GM20000 (cell line): Measurements from ENCODE around the gene OR6J1.
"Not testable (repeated sequence)": the region's sequence is repeated elsewhere in the genome, so short reads cannot be mapped to it uniquely, and the experiment has no call there.

Experiments used
- DNase-seq: peaks from one replicate; pipeline ENCODE4 v3.0.0; 2012; ENCODE audit warnings: low spot score
- TF ChIP-seq, protein P1 (sequence below): IDR thresholded peaks from 2 replicates; pipeline ENCODE4 v1.5.1; 2012; ENCODE audit warnings: mild to moderate bottlenecking, control low read depth; ENCODE audit errors: extremely low read depth, missing control alignments

OR6J1 gene

DNA sequence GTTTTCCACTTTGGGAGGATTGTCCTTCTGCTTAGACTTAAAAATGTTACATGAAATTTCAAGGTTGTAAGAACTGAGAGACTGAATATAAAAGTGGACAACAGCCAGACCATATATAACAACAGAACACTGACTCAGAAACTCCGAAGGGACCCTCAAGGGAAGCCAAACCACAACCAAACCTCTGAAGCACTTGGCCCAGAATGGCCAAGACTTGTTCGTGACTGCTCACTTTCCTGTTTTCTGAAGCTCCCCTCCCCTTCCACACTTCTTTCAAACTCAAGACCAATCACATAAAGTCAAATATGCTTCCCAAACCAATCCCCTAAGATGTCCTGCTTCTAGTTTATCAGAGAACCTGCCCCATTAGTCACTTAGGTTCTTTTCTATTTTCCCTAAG is 13.7 kb downstream of the OR6J1 start:
- no peak for DNase-seq
- TF ChIP-seq, protein P1, sequence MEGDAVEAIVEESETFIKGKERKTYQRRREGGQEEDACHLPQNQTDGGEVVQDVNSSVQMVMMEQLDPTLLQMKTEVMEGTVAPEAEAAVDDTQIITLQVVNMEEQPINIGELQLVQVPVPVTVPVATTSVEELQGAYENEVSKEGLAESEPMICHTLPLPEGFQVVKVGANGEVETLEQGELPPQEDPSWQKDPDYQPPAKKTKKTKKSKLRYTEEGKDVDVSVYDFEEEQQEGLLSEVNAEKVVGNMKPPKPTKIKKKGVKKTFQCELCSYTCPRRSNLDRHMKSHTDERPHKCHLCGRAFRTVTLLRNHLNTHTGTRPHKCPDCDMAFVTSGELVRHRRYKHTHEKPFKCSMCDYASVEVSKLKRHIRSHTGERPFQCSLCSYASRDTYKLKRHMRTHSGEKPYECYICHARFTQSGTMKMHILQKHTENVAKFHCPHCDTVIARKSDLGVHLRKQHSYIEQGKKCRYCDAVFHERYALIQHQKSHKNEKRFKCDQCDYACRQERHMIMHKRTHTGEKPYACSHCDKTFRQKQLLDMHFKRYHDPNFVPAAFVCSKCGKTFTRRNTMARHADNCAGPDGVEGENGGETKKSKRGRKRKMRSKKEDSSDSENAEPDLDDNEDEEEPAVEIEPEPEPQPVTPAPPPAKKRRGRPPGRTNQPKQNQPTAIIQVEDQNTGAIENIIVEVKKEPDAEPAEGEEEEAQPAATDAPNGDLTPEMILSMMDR = no peak

DNA sequence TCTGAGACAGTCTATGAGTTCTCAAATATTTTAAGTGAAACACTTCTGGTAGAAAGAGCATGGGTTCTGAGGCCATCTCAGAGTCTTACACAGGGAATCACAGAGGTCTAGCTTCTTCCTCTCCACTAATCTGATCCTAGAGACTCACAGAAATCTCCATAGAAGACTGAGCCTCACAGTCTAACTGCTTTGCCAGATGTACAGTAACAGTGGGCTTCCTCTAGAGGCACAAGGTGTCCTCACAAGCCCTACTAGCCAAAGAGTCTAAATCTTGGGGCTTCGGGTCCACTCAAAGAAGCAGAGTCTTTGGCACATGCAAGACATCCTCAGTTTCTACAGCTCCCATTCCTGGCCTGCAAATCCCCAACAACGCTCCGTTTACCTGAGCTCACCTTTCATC is 14.1 kb downstream of the OR6J1 start:
- DNase-seq = no peak
- TF ChIP-seq, protein P1 = no peak

DNA sequence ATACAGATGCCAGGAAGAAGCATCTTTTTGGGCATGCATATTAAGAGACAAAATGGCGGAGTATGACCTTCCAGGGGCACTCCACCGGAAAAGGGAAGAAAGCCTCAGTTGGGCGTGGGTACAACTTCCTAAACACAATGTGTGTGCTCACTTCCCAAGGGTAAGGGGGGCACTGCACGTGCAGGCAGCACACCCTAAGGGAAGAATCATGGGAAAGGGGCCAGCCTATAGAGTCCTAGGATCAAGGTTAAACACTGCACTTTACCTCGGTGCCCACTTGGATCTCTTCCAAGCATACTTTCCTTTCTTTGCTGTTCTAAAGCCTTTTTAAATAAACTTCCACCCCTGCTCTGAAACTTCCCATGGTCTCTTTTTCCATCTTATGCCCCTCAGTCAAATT is 14.8 kb downstream of the OR6J1 start:
- no peak for DNase-seq

DNA sequence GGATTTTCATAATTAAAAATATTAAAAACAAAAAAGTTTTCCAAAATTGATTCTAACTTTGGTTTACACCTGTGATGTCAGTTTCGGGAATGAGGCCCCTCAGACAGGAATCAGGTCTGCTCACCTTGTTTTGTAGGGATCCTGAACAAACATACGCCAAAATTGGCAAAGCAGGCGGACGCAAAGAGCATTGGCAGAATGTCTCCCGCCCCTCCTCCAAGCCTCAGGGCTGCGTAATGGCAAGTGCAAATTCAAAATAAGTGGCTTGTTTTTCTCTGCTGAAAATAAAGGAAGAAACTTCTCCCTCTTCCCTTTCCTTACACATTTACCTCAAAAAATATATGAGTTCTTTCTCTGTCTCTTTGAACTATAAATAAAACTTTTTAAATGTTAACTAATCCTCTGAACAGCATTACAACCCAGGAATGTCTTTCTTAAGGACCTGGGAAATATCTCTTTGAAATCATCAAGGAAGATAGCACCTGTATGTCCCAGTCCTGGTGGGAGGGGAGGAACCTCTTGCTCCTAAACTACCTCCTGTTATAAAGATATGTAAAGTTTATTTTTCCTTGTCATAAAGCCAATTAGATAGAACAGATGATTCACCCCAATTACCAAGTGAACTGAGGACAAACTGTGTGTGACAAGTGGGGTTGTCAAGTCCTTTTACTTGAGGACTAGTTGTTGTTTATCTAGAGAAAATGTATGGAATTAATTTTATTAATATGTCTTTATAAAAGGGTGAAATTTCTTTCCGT is 16.5 kb downstream of the OR6J1 start:
- no peak for DNase-seq

More for the DNA sequence above, 14.8 kb downstream of the OR6J1 start:
- TF ChIP-seq, protein P1 = no peak

DNA sequence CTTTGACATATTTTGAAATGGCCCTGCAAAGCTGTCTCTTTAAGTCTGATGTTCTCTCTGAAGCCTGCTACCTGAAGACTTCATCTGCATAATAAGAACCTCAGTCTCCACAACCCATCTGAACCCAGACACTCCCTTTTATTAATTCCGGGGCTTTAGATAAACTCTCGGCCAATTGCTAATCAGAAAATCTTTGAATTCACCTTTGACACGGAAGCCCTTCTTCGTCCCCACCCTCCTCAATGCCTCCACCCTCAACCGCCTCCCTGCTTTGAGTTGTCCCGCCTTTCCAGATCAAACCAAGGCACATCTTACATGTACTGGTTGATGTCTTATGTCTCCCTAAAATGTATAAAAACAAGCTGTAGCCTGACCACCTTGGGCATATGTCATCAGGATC is 17.6 kb downstream of the OR6J1 start:
- no peak for DNase-seq
- TF ChIP-seq, protein P1 = no peak

More for the DNA sequence above, 16.5 kb downstream of the OR6J1 start:
- TF ChIP-seq, protein P1 = no peak

DNA sequence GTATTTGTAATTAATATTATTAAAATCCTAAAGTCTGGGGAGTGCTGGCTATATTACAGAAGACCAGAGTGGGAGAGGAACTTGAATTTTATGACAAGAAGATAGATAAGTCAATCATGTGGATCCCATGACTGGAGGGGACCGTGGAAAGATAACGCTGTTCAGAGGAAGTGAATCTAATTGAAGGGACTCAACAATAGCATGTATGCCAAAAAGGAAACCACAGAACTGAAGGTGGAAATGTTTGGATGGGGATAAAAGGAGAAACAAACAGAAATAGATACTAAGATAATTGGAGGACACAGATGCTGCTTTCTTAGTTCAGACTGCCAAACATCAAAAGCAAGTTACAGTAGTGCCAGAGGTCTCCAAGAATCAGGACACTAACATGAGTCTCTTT is 21.1 kb downstream of the OR6J1 start:
- DNase-seq = no peak
- TF ChIP-seq, protein P1 = no peak

DNA sequence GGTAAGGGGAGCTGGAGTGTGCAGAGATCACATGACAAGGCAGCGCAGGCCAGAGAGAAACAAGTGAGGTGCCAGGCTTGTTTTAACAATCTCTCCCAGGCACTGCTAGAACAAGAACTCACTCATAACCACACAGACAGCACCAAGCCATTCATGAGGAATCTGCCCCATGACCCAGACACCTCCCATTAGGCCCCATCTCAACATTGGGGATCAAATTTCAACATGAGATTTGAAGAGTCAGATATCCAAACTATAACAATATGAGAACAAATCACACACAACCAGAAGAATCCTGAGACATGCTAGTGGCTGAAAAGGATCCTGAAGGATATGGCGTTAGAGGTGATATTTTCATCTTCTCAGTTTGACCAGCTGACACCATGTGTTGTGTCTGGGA is 21.9 kb downstream of the OR6J1 start:
- no peak for DNase-seq
- TF ChIP-seq, protein P1 = no peak

DNA sequence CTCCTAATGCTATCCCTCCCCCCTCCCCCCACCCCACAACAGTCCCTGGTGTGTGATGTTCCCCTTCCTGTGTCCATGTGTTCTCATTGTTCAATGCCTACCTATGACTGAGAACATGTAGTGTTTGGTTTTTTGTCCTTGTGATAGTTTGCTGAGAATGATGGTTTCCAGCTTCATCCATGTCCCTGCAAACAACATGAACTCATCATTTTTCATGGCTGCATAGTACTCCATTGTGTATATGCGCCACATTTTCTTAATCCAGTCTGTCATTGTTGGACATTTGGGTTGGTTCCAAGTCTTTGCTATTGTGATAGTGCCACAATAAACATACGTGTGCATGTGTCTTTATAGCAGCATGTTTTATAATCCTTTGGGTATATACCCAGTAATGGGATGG is 28.4 kb downstream of the OR6J1 start:
- DNase-seq = not testable (repeated sequence)
